HG03039 (cell line): Measurements from ENCODE around the gene ZNF831.

Experiments
- ATAC-seq: cut with Tn5 transposase; IDR thresholded peaks from one replicate; pipeline ENCODE4 v1.9.1; 2021; ENCODE audit warnings: mild to moderate bottlenecking, moderate library complexity; ENCODE audit not compliant: unreplicated experiment

Gene ZNF831

DNA sequence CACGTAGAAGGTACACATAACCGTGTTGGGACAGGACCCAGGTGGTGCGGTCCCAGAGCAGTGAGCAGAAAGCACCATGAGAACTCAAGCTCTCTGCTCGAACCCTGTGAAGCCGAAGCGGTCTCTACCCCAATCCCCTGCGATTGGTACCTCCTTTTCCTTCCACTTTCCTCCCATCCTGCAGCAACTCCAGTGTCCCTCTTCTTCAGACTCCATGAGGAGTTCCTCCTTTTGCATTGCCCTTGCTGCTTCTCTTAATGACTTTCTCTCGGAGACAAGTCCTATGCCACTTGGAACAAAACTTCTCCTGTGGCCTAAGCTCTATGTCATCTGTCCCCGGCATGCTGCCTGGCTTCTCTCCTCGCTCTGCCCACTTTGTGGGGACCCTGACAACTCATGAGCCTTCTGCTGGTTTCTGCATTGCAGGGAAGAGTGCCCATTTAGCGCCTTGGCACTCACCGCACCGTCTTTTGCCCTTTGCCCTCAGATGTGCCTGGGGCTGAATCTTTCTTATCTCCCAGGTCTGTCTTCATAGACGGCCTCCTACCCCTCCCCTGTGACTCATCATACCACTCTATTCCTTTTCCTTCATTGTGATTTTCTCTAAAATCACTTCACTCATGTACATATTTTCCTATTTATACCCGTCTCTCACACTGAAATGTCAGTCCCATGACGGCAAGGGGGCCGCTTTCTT, 9.2 kb upstream of the ZNF831 start:
- ATAC-seq = no peak

DNA sequence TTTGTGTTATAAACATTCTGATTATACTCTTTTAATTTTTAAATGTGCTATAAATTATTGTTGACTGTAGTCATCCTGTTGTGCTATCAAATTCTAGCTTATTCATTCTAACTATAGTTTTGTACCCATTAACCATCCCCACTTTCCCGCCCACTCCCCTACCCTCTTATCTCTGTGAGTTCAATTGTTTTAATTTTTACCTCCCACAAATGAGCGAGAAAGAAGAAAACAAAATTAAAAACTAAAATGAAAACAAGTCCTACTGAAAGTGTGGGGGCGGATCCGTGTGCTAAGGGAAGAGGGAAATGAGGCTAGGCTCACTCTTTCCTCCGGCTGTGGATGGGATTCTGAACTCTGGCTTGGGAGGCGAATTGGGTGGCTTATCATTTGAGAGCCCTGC, 6.6 kb upstream of the ZNF831 start:
- ATAC-seq = no peak

DNA sequence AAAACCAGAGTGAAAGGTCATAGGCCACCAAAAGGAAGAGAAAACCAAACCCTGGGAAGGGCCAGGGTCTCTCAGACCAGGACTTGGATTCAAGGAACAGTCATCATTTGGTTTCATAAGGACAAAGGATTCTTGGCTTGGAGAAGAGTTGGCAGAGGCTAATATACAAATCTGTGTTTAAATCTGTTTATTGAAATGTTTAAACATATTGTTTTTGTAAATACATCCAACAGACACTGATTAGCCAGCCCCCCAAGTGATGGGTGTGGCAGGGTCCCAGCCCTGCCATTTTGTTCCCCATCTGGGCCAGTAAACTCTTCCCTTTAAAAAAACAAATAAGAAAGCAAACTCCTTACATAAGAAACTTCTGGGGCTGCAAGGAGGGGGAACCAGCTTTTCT, 6.1 kb upstream of the ZNF831 start:
- no peak for ATAC-seq

DNA sequence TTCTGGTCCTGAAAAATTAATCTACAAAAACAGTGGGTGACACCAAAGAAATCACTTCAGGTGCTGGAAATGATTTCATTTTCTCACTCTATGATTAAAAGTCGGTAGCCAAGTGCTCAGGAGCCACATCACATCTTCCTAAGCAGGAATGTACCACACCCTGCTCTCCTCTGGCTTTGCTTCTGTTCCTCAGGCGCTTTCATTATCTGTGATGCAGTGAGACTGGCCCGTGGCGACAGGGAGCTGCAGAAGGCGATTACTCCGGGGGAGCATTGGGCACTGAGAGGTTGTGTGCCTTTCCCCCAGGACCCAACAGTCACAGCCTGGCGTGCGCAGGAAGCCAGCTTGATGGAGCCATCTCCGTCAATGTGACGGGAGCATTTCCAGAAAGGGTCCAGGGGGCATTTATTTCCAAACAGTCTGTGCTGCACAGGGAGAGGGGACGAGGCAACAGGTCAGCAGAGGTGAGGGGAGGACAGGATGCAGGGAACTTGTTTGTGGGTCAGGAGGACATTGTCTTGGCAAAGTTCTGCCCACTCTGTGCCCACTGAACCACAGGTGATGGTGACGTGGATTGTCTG, 5.6 kb upstream of the ZNF831 start:
- no peak for ATAC-seq

DNA sequence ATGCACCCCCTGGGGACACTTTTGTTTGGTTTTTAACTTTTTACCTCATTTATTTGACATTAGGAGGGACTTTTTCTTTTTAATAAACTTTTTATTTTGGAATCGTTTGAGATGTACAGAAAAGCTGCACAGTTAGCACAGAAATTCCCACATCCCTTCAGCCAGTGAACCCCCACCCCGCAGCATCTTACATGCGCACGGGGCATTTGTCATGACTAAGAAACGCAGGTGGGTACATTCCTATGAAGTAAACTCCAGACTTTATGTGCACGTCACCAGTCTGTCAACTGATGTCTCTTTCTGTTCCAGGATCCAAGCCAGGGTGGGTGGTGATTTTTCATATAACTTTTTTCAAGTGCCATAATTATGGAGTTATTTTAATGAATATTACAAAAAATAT, 4.9 kb upstream of the ZNF831 start:
- ATAC-seq = no peak

DNA sequence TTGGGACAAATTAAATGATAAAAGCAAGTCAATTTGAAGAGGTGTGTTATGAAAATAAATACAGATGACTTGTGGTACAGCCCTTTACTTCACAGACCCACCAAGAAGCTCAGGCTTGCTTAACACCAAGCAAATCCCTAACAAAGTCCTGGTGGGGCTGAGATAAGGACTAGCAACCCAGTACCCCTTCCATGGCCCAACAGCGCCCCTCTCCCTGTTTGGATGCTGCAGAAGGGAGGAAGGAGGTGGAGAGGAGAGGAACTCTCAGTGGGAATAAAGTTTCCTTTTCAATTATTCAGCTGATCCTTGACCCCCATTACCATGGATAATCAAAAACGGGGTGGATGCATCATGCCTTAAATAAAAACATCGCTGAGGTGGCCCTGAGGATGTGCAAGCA, 4.5 kb upstream of the ZNF831 start:
- no peak for ATAC-seq

DNA sequence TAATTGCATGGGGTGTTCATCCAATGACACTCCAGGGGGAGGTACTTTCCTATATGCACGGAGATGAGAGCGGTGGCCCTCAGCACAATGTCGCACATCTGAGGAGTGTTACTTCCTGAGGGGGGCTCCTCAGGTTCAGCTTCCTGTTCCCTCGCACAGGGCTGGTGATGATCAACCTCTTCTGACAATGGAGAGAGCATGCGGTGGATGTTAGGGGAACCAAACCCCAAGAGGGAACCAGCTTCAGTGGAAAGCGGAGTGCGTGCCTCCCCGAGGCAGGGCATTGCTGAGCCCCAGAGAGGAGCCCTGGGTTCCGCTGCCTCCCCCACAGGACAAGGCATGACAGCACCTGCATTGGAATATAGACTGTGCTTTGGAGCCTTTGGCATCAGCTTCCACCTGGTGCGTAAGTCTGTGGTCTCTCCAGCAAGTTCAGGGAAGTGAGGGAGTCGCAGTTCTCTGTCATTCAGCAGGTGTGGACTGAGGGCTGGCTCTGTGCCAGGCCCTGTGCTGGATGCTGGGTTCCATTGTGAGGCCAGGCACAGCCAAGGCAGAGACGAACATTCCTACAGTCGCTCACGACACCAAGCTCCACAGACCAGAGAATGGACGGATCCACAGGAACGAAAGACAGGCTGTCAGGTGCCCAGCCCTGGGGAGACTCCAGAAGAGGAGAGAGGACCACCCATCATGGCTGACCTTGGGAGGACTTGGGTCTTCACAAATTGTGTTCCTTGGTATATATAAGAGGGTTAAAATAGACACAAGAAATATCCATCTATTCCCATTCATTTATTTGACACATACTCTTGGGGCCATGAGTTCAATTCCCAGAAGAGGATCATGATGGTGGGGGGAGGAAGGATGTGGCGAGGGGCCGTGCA, 3.9 kb upstream of the ZNF831 start:
- ATAC-seq = no peak

DNA sequence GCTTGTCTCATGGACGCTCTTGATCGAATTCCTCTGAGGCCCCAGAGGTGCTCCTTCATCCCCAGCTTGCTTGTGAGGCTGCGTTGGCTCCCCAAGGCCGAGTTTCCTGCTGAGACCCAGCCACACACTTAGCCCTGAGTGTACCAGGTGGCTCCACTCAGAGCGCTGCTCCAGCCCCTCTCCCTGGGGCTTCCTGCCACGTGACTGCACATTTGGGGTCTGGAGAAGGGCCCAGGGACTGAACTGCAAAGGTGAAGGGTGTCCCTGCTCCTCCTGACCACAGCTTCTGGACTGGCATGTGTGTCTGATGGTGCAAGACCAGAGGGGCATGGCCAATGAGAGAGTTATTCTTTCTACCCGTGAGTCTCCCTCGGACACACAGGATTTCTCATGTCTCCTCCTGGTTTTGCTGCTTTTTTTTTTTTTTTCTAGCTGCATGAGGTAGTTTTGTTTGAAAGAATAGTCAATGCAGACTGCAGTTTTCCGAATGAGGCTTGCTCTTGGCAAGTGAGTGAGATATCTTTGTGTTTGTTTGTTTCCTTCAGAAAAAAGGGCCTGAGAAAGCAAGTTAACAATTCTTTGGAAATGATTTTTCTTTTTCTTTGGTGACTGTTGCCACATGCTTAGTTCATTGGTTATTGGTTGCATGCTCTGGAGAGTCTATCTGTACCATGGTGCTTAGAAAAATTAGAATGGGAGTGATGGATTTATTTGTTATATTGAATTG, 3.1 kb upstream of the ZNF831 start:
- no peak for ATAC-seq

DNA sequence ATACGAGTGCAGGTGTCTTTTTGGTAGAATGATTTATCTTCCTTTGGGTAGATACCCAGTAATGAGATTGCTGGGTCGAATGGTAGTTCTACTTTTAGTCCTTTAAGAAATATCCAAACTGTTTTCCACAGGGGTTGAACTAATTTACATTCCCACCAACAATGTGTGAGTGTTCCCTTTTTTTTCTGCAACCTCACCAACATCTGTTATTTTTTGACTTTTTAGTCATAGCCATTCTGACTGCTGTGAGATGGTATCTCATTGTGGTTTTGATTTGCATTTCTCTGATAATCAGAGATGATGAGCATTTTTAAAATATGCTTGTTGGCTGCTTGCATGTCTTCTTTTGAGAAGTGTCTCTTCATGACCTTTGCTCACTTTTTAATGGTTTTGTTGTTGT, 1.9 kb upstream of the ZNF831 start:
- no peak for ATAC-seq

DNA sequence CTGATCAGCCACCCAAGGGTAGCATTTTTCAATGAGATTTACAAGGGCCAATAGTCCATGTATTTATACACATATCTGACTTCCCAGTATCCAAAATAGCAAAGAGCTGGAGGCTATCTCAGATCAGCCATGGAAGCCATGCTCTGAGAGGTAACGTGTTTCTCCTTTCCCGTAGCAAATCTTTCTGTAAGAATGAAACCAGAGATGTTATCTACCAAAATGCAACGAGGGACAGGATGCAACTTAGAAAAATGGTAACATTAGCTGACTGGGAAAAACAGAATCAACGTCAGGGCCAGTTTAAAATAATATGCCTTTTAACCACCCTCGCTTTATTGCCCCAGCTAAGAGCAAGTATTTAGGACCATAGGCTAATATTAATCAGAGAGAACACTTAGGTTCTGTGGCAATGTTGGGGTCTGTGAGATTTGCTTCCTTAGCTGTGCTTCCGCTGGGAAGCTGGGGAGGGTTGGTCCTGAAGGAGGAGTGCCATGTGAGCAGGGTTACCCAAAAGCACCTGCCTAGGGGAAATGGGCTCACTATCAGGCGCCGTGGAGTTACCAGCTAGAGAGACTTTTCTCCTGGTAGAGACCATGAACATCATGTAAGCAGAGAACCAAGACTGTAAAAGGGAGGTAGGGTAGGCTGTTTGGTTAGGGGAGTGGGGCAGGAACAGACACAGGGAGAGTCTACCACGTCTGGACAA, 1.2 kb downstream of the ZNF831 start:
- no peak for ATAC-seq

DNA sequence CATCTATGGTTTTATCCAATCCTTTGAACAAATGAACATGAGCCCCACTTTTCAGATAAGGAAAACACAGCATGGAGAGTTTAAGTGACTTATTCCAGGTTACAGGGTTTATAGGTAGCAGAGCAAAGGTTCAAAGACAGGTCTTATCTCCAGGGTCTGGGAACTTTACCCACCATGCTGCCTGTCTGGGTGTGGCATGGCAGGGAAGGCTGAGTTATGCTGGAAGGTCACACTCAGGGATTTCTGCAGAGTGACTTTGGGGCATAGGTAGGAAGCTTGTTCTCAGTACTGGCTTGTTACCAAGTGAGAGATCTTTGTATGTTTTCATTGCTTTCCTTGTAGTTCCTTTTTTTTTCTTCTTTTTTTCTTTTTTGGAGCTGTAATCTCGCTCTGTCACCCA, 1.8 kb downstream of the ZNF831 start:
- no peak for ATAC-seq

DNA sequence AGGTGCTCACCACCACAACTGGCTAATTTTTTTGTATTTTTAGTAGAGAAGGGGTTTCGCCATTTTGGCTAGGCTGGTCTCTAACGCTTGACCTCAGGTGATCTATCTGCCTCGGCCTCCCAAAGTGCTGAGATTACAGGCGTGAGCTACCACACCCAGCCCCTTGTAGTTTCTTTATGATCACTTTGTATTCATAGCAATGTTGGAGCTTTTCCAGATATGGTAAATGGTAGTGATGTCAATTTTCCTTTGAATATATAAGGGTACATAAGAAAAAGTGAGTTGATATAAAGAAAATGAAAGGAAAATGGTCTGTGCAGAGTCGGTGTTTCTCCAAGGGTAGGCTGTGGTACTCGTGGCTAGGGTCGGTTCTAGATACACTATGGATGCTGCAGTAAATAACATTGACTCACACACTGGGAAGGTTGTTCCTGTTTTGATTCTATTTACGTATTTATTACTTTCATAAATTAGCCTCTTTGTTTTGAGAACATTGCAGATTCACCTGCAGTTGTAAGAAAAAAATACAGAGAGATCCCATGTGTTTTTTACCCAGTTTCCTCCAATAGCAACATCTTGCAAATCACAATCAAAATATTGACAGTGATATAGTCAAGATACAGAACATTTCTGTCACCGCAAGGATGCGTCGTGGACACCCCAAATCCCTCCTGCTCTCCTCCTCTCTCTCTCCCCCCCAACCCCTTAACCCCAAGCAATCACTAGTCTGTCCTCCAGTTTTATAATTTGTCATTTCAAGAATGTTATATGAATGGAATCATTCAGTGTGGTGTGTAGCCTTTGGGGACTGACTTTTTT, 2.5 kb downstream of the ZNF831 start:
- ATAC-seq = no peak

DNA sequence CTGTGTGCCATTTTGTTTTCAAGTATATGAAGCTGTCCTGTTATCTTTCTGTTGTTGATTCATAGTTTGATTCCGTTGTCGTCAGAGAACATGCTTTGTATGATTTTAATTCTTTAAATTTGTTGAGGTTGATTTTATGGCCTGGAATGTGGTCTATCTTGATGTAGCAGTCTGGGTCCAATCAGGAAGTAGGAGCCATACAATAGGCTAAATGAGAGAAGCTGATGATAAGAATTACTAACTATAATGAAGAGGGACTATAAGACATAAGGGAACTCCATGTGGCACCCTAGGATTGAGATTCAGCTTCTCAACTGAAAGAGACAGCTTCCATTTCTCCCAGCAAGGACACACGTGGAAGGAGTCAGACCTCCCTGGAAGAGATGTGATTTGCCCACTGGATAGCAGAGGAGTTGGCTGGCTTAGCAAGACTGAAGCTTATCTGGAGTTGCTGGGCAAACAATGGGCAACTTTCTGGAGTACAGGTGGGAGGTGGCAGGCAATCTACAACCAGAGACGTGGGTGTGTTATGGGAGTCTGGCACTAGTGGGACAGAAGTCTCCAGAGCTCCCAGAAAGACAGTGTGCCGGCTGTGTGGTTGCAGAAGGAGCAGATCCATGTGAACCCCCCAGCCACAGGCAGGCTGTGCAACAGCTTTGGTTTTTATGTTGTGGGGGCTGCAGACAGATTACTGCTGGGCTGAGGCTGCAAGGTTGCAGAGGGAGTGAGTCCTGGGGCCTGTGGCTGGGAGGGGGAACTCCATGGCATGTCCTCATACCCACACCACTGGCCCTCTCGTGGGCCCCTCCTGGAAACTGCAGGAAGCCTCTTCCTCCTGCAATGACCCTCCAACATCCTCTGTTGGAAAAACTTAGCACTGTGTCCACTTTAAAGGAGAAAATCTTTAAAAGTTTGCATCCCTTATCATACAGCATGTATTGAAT, 7.1 kb downstream of the ZNF831 start:
- ATAC-seq = no peak

DNA sequence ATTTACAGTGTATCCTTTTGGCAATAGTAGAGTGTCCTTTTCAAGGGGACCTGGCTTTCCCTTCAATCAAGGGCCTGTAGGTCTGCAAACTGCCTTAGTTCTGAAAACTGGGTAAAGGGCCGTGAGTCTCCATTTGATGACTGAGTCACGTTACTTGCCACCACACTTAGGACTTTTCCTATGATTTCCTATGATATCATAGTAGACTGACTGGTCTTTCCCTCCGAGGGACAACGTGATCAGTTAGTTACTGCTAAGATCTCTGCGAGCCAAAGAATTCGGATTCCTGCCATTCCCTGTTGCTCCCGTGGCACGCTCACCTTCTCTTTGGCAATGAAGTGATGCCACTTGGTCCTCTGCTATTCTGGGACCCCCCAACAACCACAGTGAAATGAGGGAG, 8.4 kb downstream of the ZNF831 start:
- no peak for ATAC-seq

DNA sequence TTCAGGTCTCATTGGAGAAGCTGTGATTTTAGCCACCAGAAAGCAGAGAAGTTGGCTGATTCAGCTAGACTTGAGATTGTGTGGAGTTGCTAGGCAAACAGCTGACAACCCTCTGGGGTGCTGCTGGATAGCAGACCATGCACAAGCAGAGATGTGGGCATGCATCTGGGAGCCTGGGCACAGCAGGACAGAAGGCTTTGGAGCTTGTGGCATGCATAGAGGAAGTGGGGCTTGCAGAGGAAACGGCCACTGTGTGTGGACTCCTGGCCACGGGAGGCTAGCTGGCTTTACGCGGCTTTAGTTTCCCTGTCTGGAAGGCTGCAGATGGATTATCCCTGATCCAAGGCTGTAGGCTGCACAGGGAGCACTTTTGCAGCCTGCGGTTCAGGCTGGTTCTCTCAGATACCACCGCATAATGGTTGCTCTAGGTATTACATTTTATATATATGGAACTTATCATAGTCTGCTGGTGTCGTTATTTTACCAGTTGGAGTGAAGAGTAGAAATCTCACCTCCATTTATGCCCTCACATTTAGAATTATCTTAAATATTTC, 10.4 kb downstream of the ZNF831 start:
- ATAC-seq = no peak

DNA sequence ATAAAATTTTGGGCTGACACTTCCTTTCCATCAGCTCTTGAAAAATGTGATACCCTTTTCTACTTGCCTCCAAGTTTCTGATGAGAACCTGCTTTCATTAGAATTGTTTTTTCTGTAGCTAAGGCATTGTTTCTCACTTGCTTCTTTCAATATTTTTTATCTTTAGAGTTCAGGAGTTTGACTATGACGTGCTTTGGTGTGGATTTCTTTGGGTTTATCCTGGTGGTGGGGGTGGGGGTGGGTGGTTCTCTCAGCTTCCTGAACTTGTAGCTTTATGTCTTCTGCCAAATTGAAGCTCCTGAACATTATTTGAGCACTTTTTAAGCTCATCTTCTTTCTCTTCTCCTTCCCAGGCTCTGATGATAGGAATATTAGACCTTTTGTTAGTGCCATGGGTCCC, 11.4 kb downstream of the ZNF831 start:
- no peak for ATAC-seq

DNA sequence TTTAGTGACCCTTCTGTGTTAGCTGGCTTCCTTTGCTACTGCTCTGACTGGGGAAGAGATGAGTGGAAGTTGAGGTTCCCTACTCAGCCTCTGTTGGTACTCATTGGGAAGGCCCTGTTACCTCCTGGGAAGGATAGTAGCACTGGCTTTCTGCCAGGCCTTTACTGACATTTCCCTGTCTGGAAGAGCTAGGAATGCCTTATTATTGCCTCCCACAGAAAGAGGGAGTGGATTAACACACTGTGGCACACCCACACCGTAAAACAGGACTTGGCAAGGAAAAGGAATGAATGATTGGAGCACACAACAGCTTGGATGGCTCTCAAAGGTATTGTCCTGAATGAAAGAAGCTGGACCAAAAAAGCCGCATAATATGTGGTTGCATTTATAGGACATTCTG, 12.2 kb downstream of the ZNF831 start:
- no peak for ATAC-seq

DNA sequence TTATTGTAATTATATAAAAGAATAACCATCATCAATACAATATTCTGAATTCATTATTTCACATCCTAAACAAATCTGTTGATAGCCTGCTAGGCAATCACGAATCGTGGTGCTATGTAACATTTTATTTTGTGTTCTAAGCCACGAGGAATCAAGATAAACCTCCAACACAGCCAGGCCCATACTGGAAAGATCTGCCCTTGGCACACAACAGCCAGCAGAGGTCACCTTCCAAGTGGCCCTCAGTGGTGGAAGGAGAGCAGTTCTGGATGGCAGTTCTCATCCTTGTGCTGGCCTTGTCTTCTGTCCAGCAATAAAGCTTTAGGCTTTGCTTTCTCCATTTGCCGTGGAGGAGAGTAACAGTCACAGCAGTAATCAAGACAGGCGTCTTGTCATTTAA, 13.2 kb downstream of the ZNF831 start:
- ATAC-seq = no peak
